Activated T-cell treated with anti-CD3 and anti-CD28 coated beads, Interleukin-2, amount 50 U/mL, for 1 hour (primary cell): Measurements from ENCODE around the gene TJP2.
"Not testable (repeated sequence)": the region's sequence is repeated elsewhere in the genome, so short reads cannot be mapped to it uniquely, and the experiment has no call there.

Source experiments
- DNase-seq: peaks from one replicate; pipeline ENCODE4 v3.0.0-alpha.2; 2020

The TJP2 gene

DNA sequence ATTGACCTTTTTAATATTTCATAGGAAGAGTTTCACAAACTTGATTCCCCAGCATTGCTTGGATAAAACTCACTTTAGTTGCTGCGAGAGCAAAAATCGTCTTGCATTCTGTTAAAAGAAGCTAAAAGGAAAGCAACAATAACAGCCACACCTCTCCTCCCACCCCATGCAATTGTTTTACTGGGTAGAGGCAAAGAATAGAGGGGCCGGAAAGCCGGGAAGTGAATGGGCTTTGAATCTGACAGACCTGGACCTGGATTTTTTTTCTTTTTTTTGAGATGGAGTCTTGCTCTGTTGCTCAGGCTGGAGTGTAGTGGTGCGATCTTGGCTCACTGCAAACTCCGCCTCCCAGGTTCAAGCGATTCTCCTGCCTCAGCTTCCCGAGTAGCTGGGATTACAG is 9.5 kb upstream of the TJP2 start:
- DNase-seq: not testable (repeated sequence)

DNA sequence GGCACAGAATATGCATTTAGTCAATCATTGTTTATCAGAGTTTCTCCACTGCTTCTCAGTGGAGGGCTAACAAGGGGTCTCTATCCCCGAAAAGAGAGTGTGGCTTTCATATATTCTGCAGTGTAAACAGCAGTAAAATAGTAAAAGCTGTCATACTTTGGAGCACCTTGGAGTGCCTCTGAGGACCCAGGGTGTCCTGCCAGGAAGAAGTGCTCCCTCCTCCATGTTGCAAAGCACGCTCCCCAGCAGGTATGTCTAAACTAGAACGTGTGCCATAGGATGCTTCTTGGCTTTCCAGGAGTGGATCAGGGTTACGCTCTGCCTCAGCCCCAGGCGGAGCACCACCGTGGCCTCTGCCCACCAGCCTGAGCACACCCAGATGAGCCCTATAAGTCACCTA is 8.5 kb upstream of the TJP2 start:
- no peak for DNase-seq

DNA sequence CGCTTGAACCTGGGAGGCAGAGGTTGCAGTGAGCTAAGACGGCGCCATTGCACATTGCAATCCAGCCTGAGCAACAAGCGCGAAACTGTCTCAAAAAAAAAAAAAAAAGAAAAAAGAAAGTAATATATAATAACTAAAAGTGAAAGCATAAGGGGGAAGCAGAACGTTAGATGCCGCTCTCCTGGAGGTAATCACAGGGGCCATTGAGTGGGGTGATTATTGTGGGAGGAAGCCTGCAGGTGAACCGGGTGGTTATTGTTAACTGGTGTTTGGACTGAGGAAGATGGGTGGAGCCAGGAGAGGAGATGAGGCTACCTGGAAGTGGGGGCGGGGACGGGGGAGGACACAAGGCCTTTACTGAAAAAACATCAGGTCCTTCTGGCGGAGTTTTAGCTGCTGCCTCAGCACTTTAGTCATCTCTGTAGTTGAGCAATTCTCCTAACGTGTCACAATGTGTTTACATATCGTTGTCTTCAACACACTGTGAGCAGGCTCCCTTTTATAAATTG is 5.3 kb upstream of the TJP2 start:
- peak; percentile 26 for DNase-seq

- no peak for DNase-seq
Measured at GRCh38 chr9:69170231-69170630, 3.8 kb upstream of the TJP2 start.

GRCh38 chr9:69171049-69171448 is 3.0 kb upstream of the TJP2 start:
- no peak for DNase-seq

DNA sequence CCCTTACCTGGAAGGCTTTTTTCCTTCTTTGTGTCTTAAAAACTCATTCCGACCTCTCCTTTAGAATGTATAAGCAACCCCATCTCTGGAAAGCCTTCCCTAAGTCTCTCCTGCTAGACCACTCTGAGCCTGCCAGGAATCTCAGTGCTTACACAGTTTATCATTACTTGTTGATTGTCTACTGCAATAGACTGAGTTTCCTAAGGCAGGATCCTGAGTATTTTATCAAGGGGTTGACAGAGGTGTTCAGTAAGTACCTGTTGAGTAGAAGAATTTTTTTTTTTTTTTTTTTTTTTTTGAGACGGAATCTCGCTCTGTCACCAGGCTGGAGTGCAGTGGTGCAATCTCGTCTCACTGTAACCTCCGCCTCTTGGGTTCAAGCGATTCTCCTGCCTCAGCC is 2.6 kb upstream of the TJP2 start:
- no peak for DNase-seq

- DNase-seq: no peak
Measured at GRCh38 chr9:69172895-69173294, 1.2 kb upstream of the TJP2 start.

DNA sequence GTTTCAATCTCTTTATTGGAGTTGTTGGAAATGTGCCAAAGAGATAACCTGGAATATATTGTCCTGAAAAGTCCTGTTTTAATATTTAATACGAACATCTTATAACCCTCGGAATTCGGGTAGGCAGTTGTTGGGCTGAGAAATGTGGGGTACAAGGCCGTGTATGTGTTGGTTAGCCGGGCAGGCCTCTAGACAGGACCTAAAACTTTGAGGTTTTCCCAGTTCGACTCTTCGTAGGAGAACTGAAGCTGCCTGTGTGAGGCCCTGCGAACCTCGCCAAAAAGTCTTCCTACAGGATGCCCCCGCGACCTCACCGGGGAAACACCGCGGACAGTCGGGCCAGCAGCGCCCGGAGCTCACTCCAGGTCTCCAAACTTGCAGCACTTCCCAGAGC is 583 bp upstream of the TJP2 start:
- no peak for DNase-seq

DNA sequence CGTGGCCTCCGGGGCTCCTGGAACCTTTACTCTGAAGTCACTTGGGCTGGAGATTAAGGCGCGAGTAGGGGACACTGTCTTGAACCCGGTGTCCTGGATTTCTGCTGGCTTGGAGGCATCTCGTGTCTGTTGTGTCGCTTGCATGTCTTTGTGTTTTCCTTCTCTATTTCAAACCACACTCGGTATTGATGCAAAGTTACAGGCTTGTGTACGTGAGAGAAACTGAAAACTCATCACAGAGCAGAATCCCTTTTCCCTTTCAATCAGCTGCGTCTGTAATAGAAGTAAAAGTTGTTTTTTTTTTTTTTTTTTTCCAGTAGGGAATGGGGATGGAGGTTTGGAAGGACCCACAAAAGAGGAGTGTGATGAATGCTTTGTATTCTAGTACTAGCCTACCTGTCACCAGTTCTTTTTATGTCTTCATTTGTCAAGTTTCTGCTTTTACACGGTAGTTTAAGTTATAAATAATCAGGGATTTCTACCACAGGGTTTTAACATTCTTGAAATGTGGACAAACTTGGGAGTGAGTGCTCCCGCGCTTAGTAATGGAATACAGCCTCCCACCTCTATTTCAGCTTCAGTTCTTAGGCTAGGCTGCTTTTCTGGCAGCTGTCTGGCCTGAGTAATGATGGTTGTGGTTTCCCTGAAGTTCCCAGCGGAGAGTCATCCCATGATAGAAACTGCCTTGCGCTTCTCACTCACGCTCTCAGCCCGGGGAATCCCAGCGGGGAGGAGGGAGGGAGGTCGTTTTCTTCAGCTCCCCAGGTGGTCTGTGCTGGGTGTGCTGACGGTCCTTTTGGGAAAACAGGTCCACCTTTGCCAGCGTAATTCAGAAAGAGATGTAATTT is 763 bp downstream of the TJP2 start:
- DNase-seq: no peak

- DNase-seq: no peak
Measured at GRCh38 chr9:69175486-69175885, 1.4 kb downstream of the TJP2 start.

DNA sequence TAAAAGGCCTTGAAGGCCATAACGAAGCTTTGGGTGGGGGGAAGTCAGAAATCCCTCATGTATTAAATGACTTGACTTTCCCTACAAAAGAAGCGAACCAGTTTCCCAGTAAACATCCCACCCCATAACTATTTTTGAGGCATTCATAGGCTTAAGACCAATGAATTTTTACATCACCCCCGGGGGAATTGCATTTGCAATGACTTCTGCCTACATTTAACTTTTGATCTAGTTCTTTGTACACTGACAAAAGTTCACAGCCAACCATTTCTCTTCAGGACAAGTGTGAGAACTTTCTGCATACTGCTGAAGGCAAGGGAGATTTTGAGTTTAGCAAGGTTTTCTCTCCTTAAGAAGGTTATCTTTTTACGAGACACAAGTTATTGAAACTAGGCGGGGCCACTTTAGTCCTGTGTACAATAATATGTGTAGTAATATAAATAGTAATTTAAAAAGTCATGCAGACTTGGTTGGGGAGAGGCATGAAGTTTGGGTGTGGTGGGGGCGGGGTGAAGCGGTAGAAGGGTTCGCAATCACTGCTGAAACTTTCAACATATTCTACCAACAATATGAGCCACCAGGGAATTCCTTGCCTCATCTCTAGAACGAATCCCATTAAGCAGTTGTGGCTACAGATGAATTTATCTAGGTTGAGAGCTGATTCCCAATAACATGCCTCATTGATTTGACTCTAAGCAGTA is 2.5 kb downstream of the TJP2 start:
- DNase-seq: no peak

- no peak for DNase-seq
Measured at GRCh38 chr9:69178583-69179011, 4.5 kb downstream of the TJP2 start.

- no peak for DNase-seq
Measured at GRCh38 chr9:69179037-69179436, 5.0 kb downstream of the TJP2 start.

DNA sequence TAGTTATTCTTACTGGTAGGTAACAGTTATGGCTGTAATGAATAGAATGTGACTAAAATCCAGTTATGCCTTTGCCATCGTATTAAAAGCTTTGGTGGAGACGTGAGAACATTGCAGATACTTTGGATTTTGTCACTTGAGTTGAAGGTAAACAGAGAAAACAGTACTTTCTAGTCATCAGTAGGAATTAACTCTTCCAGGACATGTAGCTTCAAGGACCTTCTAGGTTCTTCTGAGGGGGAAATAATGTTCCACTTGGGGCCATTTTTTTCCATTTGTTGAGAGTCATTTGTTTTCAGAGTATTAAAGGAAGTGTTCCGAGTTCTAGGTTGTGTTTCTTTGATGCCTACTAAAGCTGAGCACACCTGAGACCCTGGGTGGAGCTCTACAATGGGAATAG is 6.1 kb downstream of the TJP2 start:
- DNase-seq: no peak

GRCh38 chr9:69180670-69181069 is 6.6 kb downstream of the TJP2 start:
- DNase-seq: no peak

- no peak for DNase-seq
Measured at GRCh38 chr9:69181908-69182353, 7.9 kb downstream of the TJP2 start.

GRCh38 chr9:69184266-69184665 is 10.2 kb downstream of the TJP2 start:
- DNase-seq: no peak

- no peak for DNase-seq
Measured at GRCh38 chr9:69186841-69187611, 12.9 kb downstream of the TJP2 start.

DNA sequence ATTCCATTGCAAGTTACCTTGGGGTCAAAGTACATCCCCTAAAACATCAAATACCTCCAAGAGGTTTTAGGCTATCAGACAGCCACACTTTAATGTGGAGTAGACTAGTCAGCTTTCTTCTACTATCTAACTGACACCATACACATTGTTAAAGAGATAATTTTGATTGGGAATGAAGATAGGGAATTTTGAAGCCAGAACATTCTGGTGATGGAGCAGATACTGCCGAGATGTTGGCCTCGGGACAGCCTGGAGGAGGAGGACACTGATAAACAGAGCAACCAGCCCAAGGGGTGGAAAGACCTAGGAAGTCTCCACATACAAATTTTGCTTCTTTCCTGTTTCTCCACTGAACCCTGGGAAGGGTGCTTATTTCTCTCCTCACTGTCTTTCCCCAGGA is 14.9 kb downstream of the TJP2 start:
- no peak for DNase-seq

- DNase-seq: no peak
Measured at GRCh38 chr9:69190086-69190862, 16.2 kb downstream of the TJP2 start.

GRCh38 chr9:69190863-69191181 is 16.7 kb downstream of the TJP2 start:
- DNase-seq: no peak

DNA sequence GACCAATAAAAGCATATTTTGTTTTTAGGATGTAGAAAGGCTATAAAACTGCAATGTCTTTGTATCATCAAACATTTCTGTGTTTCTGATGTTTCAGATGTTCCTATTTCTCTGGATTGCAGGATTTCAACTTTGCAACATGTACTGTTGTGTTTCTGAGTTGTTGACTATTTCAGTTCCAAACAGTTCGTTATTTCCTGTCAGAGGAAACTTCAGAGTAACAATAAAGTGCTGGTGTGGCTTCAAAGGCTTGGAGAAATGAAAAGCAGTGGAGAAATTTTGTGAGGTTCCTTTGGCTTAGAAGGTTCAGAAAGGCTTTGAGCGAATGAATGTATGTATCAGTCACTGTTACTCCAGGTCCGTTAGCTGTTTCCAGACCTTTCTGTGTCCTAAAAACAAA is 17.2 kb downstream of the TJP2 start:
- DNase-seq: no peak

DNA sequence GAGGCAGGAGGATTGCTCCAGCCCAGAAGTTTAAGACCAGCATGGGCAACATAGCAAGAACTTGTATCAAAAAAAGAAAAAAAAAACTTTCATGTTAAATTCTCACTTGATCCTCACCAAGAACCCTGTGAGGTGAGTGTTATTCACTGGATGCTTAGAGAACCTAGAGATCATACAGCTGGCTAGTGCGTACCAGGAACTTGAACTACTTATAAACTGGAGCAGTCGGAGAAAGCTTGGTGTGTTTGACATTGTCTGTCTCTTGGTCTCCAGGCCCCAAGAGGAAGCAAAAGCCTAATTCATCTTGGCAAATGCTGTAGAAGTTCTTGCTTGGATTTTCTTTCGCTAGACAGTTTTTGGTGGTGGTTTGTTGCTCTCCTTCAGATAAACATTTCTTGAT is 18.1 kb downstream of the TJP2 start:
- no peak for DNase-seq
